ENCODE data around the gene RAB44. TPM values are rescaled to one million over a fixed set of nuclear protein-coding genes. Genes with fewer than 3 reads are reported as not detected.

Gene RAB44
- total and polyA plus RNA-seq, 2 donors (not counting 1 experiment from before 2014, with no cell fraction given) = 0.15 to 0.16 TPM

DNA sequence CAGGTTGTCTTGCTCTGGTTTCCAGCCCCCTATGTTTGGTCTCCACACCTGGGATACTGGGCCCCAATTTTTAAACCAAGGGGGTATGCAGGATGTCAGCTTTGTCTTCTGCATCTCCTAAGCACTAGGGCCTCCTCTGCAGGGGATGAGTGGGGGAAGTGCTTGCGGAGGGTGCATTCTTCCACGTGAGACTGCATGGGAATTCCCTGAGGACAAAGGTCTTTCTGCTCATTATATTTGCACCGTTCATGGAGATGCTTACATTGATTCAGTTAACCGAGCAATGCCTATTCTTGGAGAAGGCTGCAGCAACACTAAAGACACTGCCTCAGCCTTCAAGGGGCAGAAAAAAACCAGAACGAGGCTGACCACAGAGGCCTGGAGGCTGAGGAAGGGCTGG is 45.4 kb downstream of the RAB44 start:
- ChIA-PET POLR2A (no interaction called here), CTCF (no interaction called here)
- Histone ChIP-seq H3K9ac (ENCODE audit: low read length) (no peak overlapping the region), H3K36me3 (replicated peaks in 1 of 2; ENCODE audit: control extremely low read depth in 1 of 2, control insufficient read depth in 1 of 2, extremely low read depth in 1 of 2, insufficient read depth in 2 of 2, low read length in 1 of 2) (peaks cover 0 to 74% of the 10 kb centered on the region in 2 experiments), H3K27ac (ENCODE audit: low read length in 2 of 2) (peak overlapping the region in 1 of 2 donors; percentile 26), H3K4me3 (ENCODE audit: control extremely low read depth in 1 of 5, extremely low read depth in 1 of 5, insufficient read depth in 1 of 5, low read depth in 2 of 5, low read length in 4 of 5) (no peak overlapping the region), H3K9me3 (ENCODE audit: control extremely low read depth in 1 of 3, control insufficient read depth in 2 of 3, insufficient read depth in 1 of 3, low read length in 2 of 3) (peaks cover 0 to 4% (median 0%) of the 10 kb centered on the region in 3 donors), H3K4me2 (replicated peaks; ENCODE audit: low read depth, low read length, poor library complexity, severe bottlenecking) (peak overlapping the region; percentile 49), H3K79me2 (ENCODE audit: control insufficient read depth, insufficient read depth, low read length) (peaks cover 7% of the 10 kb centered on the region), H3K27me3 (replicated peaks in 1 of 4; ENCODE audit: control extremely low read depth in 1 of 4, control insufficient read depth in 3 of 4, insufficient read depth in 4 of 4, low read length in 3 of 4) (no peaks in the 10 kb centered on the region), H3K4me1 (ENCODE audit: control insufficient read depth in 2 of 2, insufficient read depth in 2 of 2, low read length in 2 of 2) (peaks cover 62 to 87% of the 10 kb centered on the region in 2 donors), H2AFZ (ENCODE audit: insufficient read depth, low read depth, low read length, poor library complexity, severe bottlenecking) (no peak overlapping the region), H4K20me1 (ENCODE audit: control insufficient read depth, insufficient read depth, low read length, poor library complexity, severe bottlenecking) (no peaks in the 10 kb centered on the region)
- intact Hi-C loops (cut with micrococcal nuclease) = no loop called here
- TF ChIP-seq EZH2 (IDR thresholded peaks at IDR 0.05; ENCODE audit: borderline replicate concordance, insufficient read depth, low read depth, low read length, poor library complexity, severe bottlenecking) = no peak
- TF ChIP-seq, protein P1, sequence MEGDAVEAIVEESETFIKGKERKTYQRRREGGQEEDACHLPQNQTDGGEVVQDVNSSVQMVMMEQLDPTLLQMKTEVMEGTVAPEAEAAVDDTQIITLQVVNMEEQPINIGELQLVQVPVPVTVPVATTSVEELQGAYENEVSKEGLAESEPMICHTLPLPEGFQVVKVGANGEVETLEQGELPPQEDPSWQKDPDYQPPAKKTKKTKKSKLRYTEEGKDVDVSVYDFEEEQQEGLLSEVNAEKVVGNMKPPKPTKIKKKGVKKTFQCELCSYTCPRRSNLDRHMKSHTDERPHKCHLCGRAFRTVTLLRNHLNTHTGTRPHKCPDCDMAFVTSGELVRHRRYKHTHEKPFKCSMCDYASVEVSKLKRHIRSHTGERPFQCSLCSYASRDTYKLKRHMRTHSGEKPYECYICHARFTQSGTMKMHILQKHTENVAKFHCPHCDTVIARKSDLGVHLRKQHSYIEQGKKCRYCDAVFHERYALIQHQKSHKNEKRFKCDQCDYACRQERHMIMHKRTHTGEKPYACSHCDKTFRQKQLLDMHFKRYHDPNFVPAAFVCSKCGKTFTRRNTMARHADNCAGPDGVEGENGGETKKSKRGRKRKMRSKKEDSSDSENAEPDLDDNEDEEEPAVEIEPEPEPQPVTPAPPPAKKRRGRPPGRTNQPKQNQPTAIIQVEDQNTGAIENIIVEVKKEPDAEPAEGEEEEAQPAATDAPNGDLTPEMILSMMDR (IDR thresholded peaks at IDR 0.05) = no peak
- Mint-ChIP-seq H3K27me3 (no peaks in the 10 kb centered on the region), H3K4me3 (no peak overlapping the region), H3K9me3 (ENCODE audit: insufficient read depth) (no peaks in the 10 kb centered on the region), H3K4me1 (peaks cover 76% of the 10 kb centered on the region), H3K27ac (peak overlapping the region; percentile 91)
- ATAC-seq (ENCODE audit: low read depth) = no peak
- no peak for DNase-seq
- WGBS (ENCODE audit: insufficient coverage) = 95% methylated on average over 4 of the region's 5 CpGs

DNA sequence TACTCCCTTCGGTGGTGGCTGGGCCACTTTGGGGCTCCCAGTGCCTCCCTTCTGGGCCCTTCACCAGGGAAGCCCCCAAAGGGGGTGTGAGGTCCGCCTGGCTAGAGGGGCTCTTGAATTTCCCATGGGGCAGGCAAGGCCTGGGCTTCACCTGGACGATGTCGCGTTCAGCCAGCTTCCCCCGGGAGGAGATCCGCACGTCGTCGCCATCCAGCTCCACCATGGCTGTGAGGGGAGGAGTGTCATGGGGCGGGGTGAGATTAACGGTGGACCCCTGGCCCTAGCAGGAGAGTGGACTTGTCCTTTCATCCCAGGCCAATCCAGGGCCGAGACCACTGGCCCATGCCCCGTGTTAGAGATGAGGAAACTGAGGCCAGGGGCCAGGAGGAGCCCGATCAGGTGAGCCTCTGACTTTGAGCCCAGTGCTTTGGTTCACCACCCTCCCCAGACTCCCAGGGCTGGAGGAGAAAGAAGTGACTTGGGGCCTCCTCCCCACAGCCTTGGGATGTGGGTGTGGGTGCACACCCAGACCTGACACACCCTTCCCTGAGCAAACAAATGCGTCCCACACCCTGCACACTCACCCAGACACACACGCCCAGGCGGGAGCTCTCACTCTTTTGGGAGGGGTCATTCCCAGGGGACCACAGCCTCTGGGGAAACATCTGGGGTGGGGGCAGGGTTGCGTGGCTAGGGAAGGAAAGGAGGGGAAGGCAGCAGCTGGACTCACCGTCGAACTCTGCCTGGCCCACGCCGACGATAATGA is 46.1 kb downstream of the RAB44 start:
- Mint-ChIP-seq H3K4me3 (peak overlapping the region; percentile 75), H3K4me1 (peaks cover 75% of the 10 kb centered on the region), H3K27me3 (no peaks in the 10 kb centered on the region), H3K9me3 (ENCODE audit: insufficient read depth) (no peaks in the 10 kb centered on the region), H3K27ac (peak overlapping the region; percentile 91)
- peaks cover 14% of the 10 kb centered on the region for H3K79me2 ChIP-seq (ENCODE audit: control insufficient read depth, insufficient read depth, low read length)
- ATAC-seq (ENCODE audit: low read depth) (peak; percentile 57), DNase-seq (peak; percentile 32)
- intact Hi-C loops (cut with micrococcal nuclease) = no loop called here
- H3K4me2 ChIP-seq (replicated peaks; ENCODE audit: low read depth, low read length, poor library complexity, severe bottlenecking) = peak overlapping the region; percentile 49
- no peak overlapping the region for H3K4me3 ChIP-seq (ENCODE audit: control extremely low read depth in 1 of 5, extremely low read depth in 1 of 5, insufficient read depth in 1 of 5, low read depth in 2 of 5, low read length in 4 of 5)
- CTCF ChIA-PET = no interaction called here
- peak overlapping the region; percentile 12 to 64 for H3K27ac ChIP-seq (ENCODE audit: low read length in 2 of 2)
- H3K9ac ChIP-seq (ENCODE audit: low read length) = no peak overlapping the region
- no peaks in the 10 kb centered on the region for H4K20me1 ChIP-seq (ENCODE audit: control insufficient read depth, insufficient read depth, low read length, poor library complexity, severe bottlenecking)
- H3K27me3 ChIP-seq (replicated peaks in 1 of 4; ENCODE audit: control extremely low read depth in 1 of 4, control insufficient read depth in 3 of 4, insufficient read depth in 4 of 4, low read length in 3 of 4) = no peaks in the 10 kb centered on the region
- peaks cover 61 to 85% of the 10 kb centered on the region in 2 donors for H3K4me1 ChIP-seq (ENCODE audit: control insufficient read depth in 2 of 2, insufficient read depth in 2 of 2, low read length in 2 of 2)
- peaks cover 0 to 8% (median 0%) of the 10 kb centered on the region in 3 donors for H3K9me3 ChIP-seq (ENCODE audit: control extremely low read depth in 1 of 3, control insufficient read depth in 2 of 3, insufficient read depth in 1 of 3, low read length in 2 of 3)
- H2AFZ ChIP-seq (ENCODE audit: insufficient read depth, low read depth, low read length, poor library complexity, severe bottlenecking) = no peak overlapping the region
- TF ChIP-seq, protein P1 (IDR thresholded peaks at IDR 0.05) = no peak
- TF ChIP-seq EZH2 (IDR thresholded peaks at IDR 0.05; ENCODE audit: borderline replicate concordance, insufficient read depth, low read depth, low read length, poor library complexity, severe bottlenecking) = no peak
- H3K36me3 ChIP-seq (replicated peaks in 1 of 2; ENCODE audit: control extremely low read depth in 1 of 2, control insufficient read depth in 1 of 2, extremely low read depth in 1 of 2, insufficient read depth in 2 of 2, low read length in 1 of 2) = peaks cover 0 to 80% of the 10 kb centered on the region in 2 experiments
- POLR2A ChIA-PET = interaction anchor here (0.7 to 0.9 kb wide), 2 partner anchors 11 to 13 kb away, joined by 3 to 4 read pairs; no protein-coding TSS in a partner anchor
- WGBS (ENCODE audit: insufficient coverage) = 82% methylated on average over 19 of the region's 24 CpGs
